DND-41 (cell line): ENCODE measurements around the gene BRIP1.

Source experiments
- ATAC-seq: fragments of 200-7000 bp; cut with Tn5 transposase; 3 replicates; pipeline ENCODE4 v1.9.1; 2021; ENCODE audit warnings: low read depth; ENCODE audit not compliant: insufficient read depth
- DNase-seq: peaks from one replicate; pipeline ENCODE4 v3.0.0-alpha.2; 2020
- H2AFZ ChIP-seq: 2 replicates; pipeline ENCODE4 v1.6.0; 2012; ENCODE audit warnings: low read depth, low read length
- H3K27ac ChIP-seq: 2 replicates; pipeline ENCODE4 v1.5.1; 2012; ENCODE audit warnings: low read length, inconsistent platforms
- H3K27me3 ChIP-seq: fragments of 200-600 bp; sonication (generic); 2 replicates; pipeline ENCODE4 v1.6.0; 2012; ENCODE audit warnings: low read length, mild to moderate bottlenecking, inconsistent platforms; ENCODE audit not compliant: insufficient read depth, poor library complexity
- H3K36me3 ChIP-seq: 2 replicates; pipeline ENCODE4 v1.5.1; 2012; ENCODE audit warnings: low read length, inconsistent platforms; ENCODE audit not compliant: insufficient read depth
- H3K4me1 ChIP-seq: 2 replicates; pipeline ENCODE4 v1.5.1; 2012; ENCODE audit warnings: mild to moderate bottlenecking, low read length; ENCODE audit not compliant: insufficient read depth
- H3K4me2 ChIP-seq: 2 replicates; pipeline ENCODE4 v1.6.0; 2012; ENCODE audit warnings: mild to moderate bottlenecking, moderate library complexity, low read length, inconsistent platforms; ENCODE audit not compliant: insufficient read depth
- H3K4me3 ChIP-seq, 2 experiments: fragments of 200-600 bp in 1 of 2; shearing (Covaris generic) in 1 of 2; 2 replicates each; pipeline ENCODE4 v1.5.1; 2012 to 2016; ENCODE audit warnings: inconsistent platforms in 2 of 2, low read length in 2 of 2, mild to moderate bottlenecking in 2 of 2, low read depth in 1 of 2, moderate library complexity in 1 of 2
- H3K79me2 ChIP-seq: 2 replicates; pipeline ENCODE4 v1.6.0; 2012; ENCODE audit warnings: low read length, inconsistent platforms; ENCODE audit not compliant: insufficient read depth
- H3K9ac ChIP-seq: 2 replicates; pipeline ENCODE4 v1.6.0; 2012; ENCODE audit warnings: low read depth, mild to moderate bottlenecking, inconsistent platforms, low read length, moderate library complexity
- H3K9me3 ChIP-seq: 2 replicates; pipeline ENCODE4 v1.5.1; 2012; ENCODE audit warnings: low read length, moderate library complexity, mild to moderate bottlenecking, inconsistent platforms; ENCODE audit not compliant: insufficient read depth, severe bottlenecking
- H4K20me1 ChIP-seq: 2 replicates; pipeline ENCODE4 v1.6.0; 2012; ENCODE audit warnings: low read length; ENCODE audit not compliant: insufficient read depth
- CTCF ChIP-seq: IDR thresholded peaks from 2 replicates; pipeline ENCODE4 v1.5.1; 2012; ENCODE audit warnings: borderline replicate concordance, low read length, moderate library complexity, mild to moderate bottlenecking; ENCODE audit not compliant: poor library complexity, severe bottlenecking; ENCODE audit errors: extremely low read depth
- EZH2 ChIP-seq: IDR thresholded peaks from 3 replicates; pipeline ENCODE4 v1.6.1; 2012; ENCODE audit warnings: borderline replicate concordance, low read depth, mild to moderate bottlenecking, moderate library complexity, low read length, inconsistent platforms; ENCODE audit not compliant: severe bottlenecking

The BRIP1 gene

GRCh38 chr17:61759362-61759761 is 104.0 kb downstream of the BRIP1 start:
- Histone ChIP-seq H3K4me3 (no peak overlapping the region), H3K9ac (no peak overlapping the region), H2AFZ (no peak overlapping the region), H3K36me3 (peaks cover 76% of the 10 kb centered on the region; the same call in 1 of the 2 replicates), H3K4me2 (no peak overlapping the region), H4K20me1 (no peaks in the 10 kb centered on the region), H3K79me2 (no peaks in the 10 kb centered on the region), H3K9me3 (no peaks in the 10 kb centered on the region), H3K27me3 (no peaks in the 10 kb centered on the region), H3K4me1 (peaks cover 10% of the 10 kb centered on the region; the same call in 1 of the 2 replicates), H3K27ac (no peak overlapping the region)
- TF ChIP-seq CTCF (no peak), EZH2 (no peak)
- ATAC-seq = no peak
- no peak for DNase-seq

GRCh38 chr17:61758430-61758829 is 104.9 kb downstream of the BRIP1 start:
- H3K9ac ChIP-seq = no peak overlapping the region
- TF ChIP-seq EZH2 = no peak
- TF ChIP-seq CTCF = no peak
- peaks cover 10% of the 10 kb centered on the region; the same call in 1 of the 2 replicates for H3K4me1 ChIP-seq
- no peak overlapping the region for H3K27ac ChIP-seq
- DNase-seq (no peak), ATAC-seq (no peak)
- H2AFZ ChIP-seq = no peak overlapping the region
- H3K9me3 ChIP-seq = no peaks in the 10 kb centered on the region
- no peaks in the 10 kb centered on the region for H3K27me3 ChIP-seq
- no peak overlapping the region for H3K4me2 ChIP-seq
- no peaks in the 10 kb centered on the region for H3K79me2 ChIP-seq
- peaks cover 72% of the 10 kb centered on the region; the same call in 1 of the 2 replicates for H3K36me3 ChIP-seq
- no peaks in the 10 kb centered on the region for H4K20me1 ChIP-seq
- no peak overlapping the region for H3K4me3 ChIP-seq

GRCh38 chr17:61757168-61757567 is 106.2 kb downstream of the BRIP1 start:
- H3K4me1 ChIP-seq = peaks cover 10% of the 10 kb centered on the region; the same call in 1 of the 2 replicates
- no peak overlapping the region for H2AFZ ChIP-seq
- H3K9ac ChIP-seq = no peak overlapping the region
- peaks cover 68% of the 10 kb centered on the region for H3K36me3 ChIP-seq
- no peak overlapping the region for H3K4me2 ChIP-seq
- peak; percentile 72 for ATAC-seq
- H3K79me2 ChIP-seq = no peaks in the 10 kb centered on the region
- H3K4me3 ChIP-seq = no peak overlapping the region
- H4K20me1 ChIP-seq = no peaks in the 10 kb centered on the region
- no peaks in the 10 kb centered on the region for H3K9me3 ChIP-seq
- H3K27me3 ChIP-seq = no peaks in the 10 kb centered on the region
- peak overlapping the region; percentile 5; the same call in 1 of the 2 replicates for H3K27ac ChIP-seq
- DNase-seq = no peak
- TF ChIP-seq EZH2 (no peak), CTCF (no peak)

GRCh38 chr17:61756561-61756960 is 106.8 kb downstream of the BRIP1 start:
- TF ChIP-seq CTCF (no peak), EZH2 (no peak)
- no peaks in the 10 kb centered on the region for H4K20me1 ChIP-seq
- peaks cover 62% of the 10 kb centered on the region for H3K36me3 ChIP-seq
- H2AFZ ChIP-seq = no peak overlapping the region
- H3K9ac ChIP-seq = no peak overlapping the region
- no peaks in the 10 kb centered on the region for H3K9me3 ChIP-seq
- no peak overlapping the region for H3K4me2 ChIP-seq
- H3K4me3 ChIP-seq = no peak overlapping the region
- peaks cover 10% of the 10 kb centered on the region; the same call in 1 of the 2 replicates for H3K4me1 ChIP-seq
- ATAC-seq = no peak
- no peak for DNase-seq
- no peaks in the 10 kb centered on the region for H3K27me3 ChIP-seq
- no peaks in the 10 kb centered on the region for H3K79me2 ChIP-seq
- no peak overlapping the region for H3K27ac ChIP-seq
